Effector memory CD4-positive, alpha-beta T cell (primary cell): ENCODE measurements around the gene AHNAK.
"Not testable (repeated sequence)": the region's sequence is repeated elsewhere in the genome, so short reads cannot be mapped to it uniquely, and the experiment has no call there.

Experiments used
- DNase-seq, 3 donors: peaks; one replicate each; pipeline ENCODE4 v3.0.0-alpha.2; 2020
- H3K27ac ChIP-seq: 2 replicates; pipeline ENCODE4 v1.7.0; 2013; ENCODE audit warnings: mild to moderate bottlenecking, low read length, moderate library complexity; ENCODE audit not compliant: insufficient read depth, poor library complexity, severe bottlenecking
- H3K27me3 ChIP-seq: replicated peaks from 2 replicates; pipeline ENCODE4 v1.7.0; 2013; ENCODE audit warnings: mild to moderate bottlenecking, low read length; ENCODE audit not compliant: insufficient read depth, control insufficient read depth, poor library complexity, severe bottlenecking
- H3K36me3 ChIP-seq: 2 replicates; pipeline ENCODE4 v1.7.0; 2013; ENCODE audit warnings: mild to moderate bottlenecking, low read length, moderate library complexity; ENCODE audit not compliant: control insufficient read depth, insufficient read depth
- H3K4me1 ChIP-seq: 2 replicates; pipeline ENCODE4 v1.7.0; 2013; ENCODE audit warnings: low read length, mild to moderate bottlenecking; ENCODE audit not compliant: control insufficient read depth, insufficient read depth, poor library complexity, severe bottlenecking
- H3K4me3 ChIP-seq: 2 replicates; pipeline ENCODE4 v1.7.0; 2013; ENCODE audit warnings: low read length, low read depth, mild to moderate bottlenecking; ENCODE audit not compliant: insufficient read depth, poor library complexity, severe bottlenecking
- H3K9me3 ChIP-seq: 2 replicates; pipeline ENCODE4 v1.7.0; 2013; ENCODE audit warnings: mild to moderate bottlenecking, low read length, moderate library complexity; ENCODE audit not compliant: control insufficient read depth

AHNAK gene

GRCh38 chr11:62504158-62504973 is 42.2 kb downstream of the AHNAK start:
- no peaks in the 10 kb centered on the region for H3K27me3 ChIP-seq
- H3K4me1 ChIP-seq: no peaks in the 10 kb centered on the region
- no peak overlapping the region for H3K27ac ChIP-seq
- H3K36me3 ChIP-seq: no peaks in the 10 kb centered on the region
- H3K4me3 ChIP-seq: no peak overlapping the region
- no peaks in the 10 kb centered on the region for H3K9me3 ChIP-seq
- DNase-seq: no peak

GRCh38 chr11:62502030-62502730 is 44.4 kb downstream of the AHNAK start:
- Histone ChIP-seq H3K4me1 (no peaks in the 10 kb centered on the region), H3K4me3 (no peak overlapping the region), H3K9me3 (no peaks in the 10 kb centered on the region), H3K27me3 (no peaks in the 10 kb centered on the region), H3K36me3 (no peaks in the 10 kb centered on the region), H3K27ac (no peak overlapping the region)
- no peak for DNase-seq

GRCh38 chr11:62501432-62501891 is 45.1 kb downstream of the AHNAK start:
- H3K27me3 ChIP-seq: no peaks in the 10 kb centered on the region
- H3K9me3 ChIP-seq: no peaks in the 10 kb centered on the region
- no peak overlapping the region for H3K4me3 ChIP-seq
- no peaks in the 10 kb centered on the region for H3K36me3 ChIP-seq
- H3K27ac ChIP-seq: no peak overlapping the region
- H3K4me1 ChIP-seq: no peaks in the 10 kb centered on the region
- no peak for DNase-seq

- no peaks in the 10 kb centered on the region for H3K9me3 ChIP-seq
- H3K36me3 ChIP-seq: no peaks in the 10 kb centered on the region
- DNase-seq: no peak
- no peaks in the 10 kb centered on the region for H3K27me3 ChIP-seq
- no peaks in the 10 kb centered on the region for H3K4me1 ChIP-seq
- no peak overlapping the region for H3K4me3 ChIP-seq
- H3K27ac ChIP-seq: no peak overlapping the region
Measured at GRCh38 chr11:62500650-62501030, 46.0 kb downstream of the AHNAK start.

GRCh38 chr11:62499944-62500649 is 46.5 kb downstream of the AHNAK start:
- DNase-seq: no peak
- H3K4me3 ChIP-seq: no peak overlapping the region
- no peaks in the 10 kb centered on the region for H3K9me3 ChIP-seq
- H3K36me3 ChIP-seq: no peaks in the 10 kb centered on the region
- no peak overlapping the region for H3K27ac ChIP-seq
- H3K27me3 ChIP-seq: no peaks in the 10 kb centered on the region
- no peaks in the 10 kb centered on the region for H3K4me1 ChIP-seq

GRCh38 chr11:62499311-62499943 is 47.2 kb downstream of the AHNAK start:
- H3K4me1 ChIP-seq, H3K36me3 ChIP-seq, H3K27ac ChIP-seq, H3K27me3 ChIP-seq, H3K4me3 ChIP-seq, DNase-seq, H3K9me3 ChIP-seq: not testable (repeated sequence)

- DNase-seq: no peak
- no peaks in the 10 kb centered on the region for H3K36me3 ChIP-seq
- no peak overlapping the region for H3K27ac ChIP-seq
- H3K9me3 ChIP-seq: no peaks in the 10 kb centered on the region
- H3K27me3 ChIP-seq: no peaks in the 10 kb centered on the region
- no peak overlapping the region for H3K4me3 ChIP-seq
- no peaks in the 10 kb centered on the region for H3K4me1 ChIP-seq
Measured at GRCh38 chr11:62498492-62499286, 47.9 kb downstream of the AHNAK start.

- Histone ChIP-seq H3K27ac (no peak overlapping the region), H3K4me3 (no peak overlapping the region), H3K9me3 (no peaks in the 10 kb centered on the region), H3K4me1 (no peaks in the 10 kb centered on the region), H3K27me3 (no peaks in the 10 kb centered on the region), H3K36me3 (no peaks in the 10 kb centered on the region)
- DNase-seq: no peak
Measured at GRCh38 chr11:62498031-62498430, 48.6 kb downstream of the AHNAK start.

GRCh38 chr11:62497132-62497801 is 49.3 kb downstream of the AHNAK start:
- Histone ChIP-seq H3K27ac (no peak overlapping the region), H3K27me3 (no peaks in the 10 kb centered on the region), H3K4me1 (no peaks in the 10 kb centered on the region), H3K36me3 (no peaks in the 10 kb centered on the region), H3K4me3 (no peak overlapping the region), H3K9me3 (no peaks in the 10 kb centered on the region)
- no peak for DNase-seq
